MM.1S (cell line): ENCODE measurements around the gene SLC25A1.

ENCODE experiments used
- DNase-seq: peaks from one replicate; pipeline ENCODE4 v3.0.0-alpha.2; 2015
- H2AFZ ChIP-seq: fragments of 300-600 bp; sonication (generic); 2 replicates; pipeline ENCODE4 v1.6.0; 2016; ENCODE audit warnings: antibody characterized with exemption, low read length
- H3F3A ChIP-seq: fragments of 300-600 bp; sonication (generic); 2 replicates; pipeline ENCODE4 v1.6.1; 2016; ENCODE audit warnings: mild to moderate bottlenecking, antibody characterized with exemption, low read length, moderate library complexity, mixed read lengths; ENCODE audit not compliant: insufficient read depth
- H3K27ac ChIP-seq: fragments of 300-600 bp; sonication (generic); 2 replicates; pipeline ENCODE4 v1.5.1; 2016; ENCODE audit warnings: mild to moderate bottlenecking, low read length
- H3K27me3 ChIP-seq: fragments of 300-600 bp; sonication (generic); replicated peaks from 2 replicates; pipeline ENCODE4 v1.6.0; 2016; ENCODE audit warnings: low read length; ENCODE audit not compliant: insufficient read depth
- H3K36me3 ChIP-seq: fragments of 300-600 bp; sonication (generic); replicated peaks from 2 replicates; pipeline ENCODE4 v1.6.1; 2016; ENCODE audit warnings: mild to moderate bottlenecking, low read length, mixed read lengths; ENCODE audit not compliant: insufficient read depth
- H3K4me1 ChIP-seq: fragments of 300-600 bp; sonication (generic); 2 replicates; pipeline ENCODE4 v1.6.1; 2016; ENCODE audit warnings: low read length, mixed read lengths
- H3K4me2 ChIP-seq: fragments of 300-600 bp; sonication (generic); 2 replicates; pipeline ENCODE4 v1.6.0; 2016; ENCODE audit warnings: low read depth, low read length
- H3K4me3 ChIP-seq: fragments of 300-600 bp; sonication (generic); 2 replicates; pipeline ENCODE4 v1.5.1; 2016; ENCODE audit warnings: low read length, mixed read lengths
- H3K79me2 ChIP-seq: fragments of 300-600 bp; sonication (generic); 2 replicates; pipeline ENCODE4 v1.6.1; 2016; ENCODE audit warnings: mixed run types, low read length, mixed read lengths
- H3K9ac ChIP-seq: fragments of 300-600 bp; sonication (generic); 2 replicates; pipeline ENCODE4 v1.6.1; 2016; ENCODE audit warnings: low read length, mixed read lengths
- H3K9me2 ChIP-seq: fragments of 300-600 bp; sonication (generic); replicated peaks from 2 replicates; pipeline ENCODE4 v1.6.1; 2016; ENCODE audit warnings: mild to moderate bottlenecking, low read length, mixed read lengths; ENCODE audit not compliant: insufficient read depth
- H3K9me3 ChIP-seq: fragments of 300-600 bp; sonication (generic); replicated peaks from 2 replicates; pipeline ENCODE4 v1.6.1; 2016; ENCODE audit warnings: mild to moderate bottlenecking, low read length, mixed read lengths; ENCODE audit not compliant: insufficient read depth
- H4K20me1 ChIP-seq: fragments of 300-600 bp; sonication (generic); 2 replicates; pipeline ENCODE4 v1.6.1; 2016; ENCODE audit warnings: mild to moderate bottlenecking, low read length, moderate library complexity, mixed read lengths; ENCODE audit not compliant: insufficient read depth
- EZH2 ChIP-seq: fragments of 300-600 bp; sonication (generic); optimal IDR thresholded peaks from 2 replicates; pipeline ENCODE3; 2017; ENCODE audit warnings: low read depth, mild to moderate bottlenecking, antibody characterized with exemption, low read length, mixed read lengths
- EZH2phosphoT487 ChIP-seq: fragments of 300-600 bp; sonication (generic); IDR thresholded peaks from 2 replicates; pipeline ENCODE4 v1.6.1; 2018; ENCODE audit warnings: antibody characterized with exemption, low read length
- TF ChIP-seq, protein P1 (sequence below): fragments of 300-600 bp; sonication (generic); IDR thresholded peaks from 2 replicates; pipeline ENCODE4 v1.5.1; 2016; ENCODE audit warnings: antibody characterized with exemption, low read length, mixed read lengths

SLC25A1 gene

DNA sequence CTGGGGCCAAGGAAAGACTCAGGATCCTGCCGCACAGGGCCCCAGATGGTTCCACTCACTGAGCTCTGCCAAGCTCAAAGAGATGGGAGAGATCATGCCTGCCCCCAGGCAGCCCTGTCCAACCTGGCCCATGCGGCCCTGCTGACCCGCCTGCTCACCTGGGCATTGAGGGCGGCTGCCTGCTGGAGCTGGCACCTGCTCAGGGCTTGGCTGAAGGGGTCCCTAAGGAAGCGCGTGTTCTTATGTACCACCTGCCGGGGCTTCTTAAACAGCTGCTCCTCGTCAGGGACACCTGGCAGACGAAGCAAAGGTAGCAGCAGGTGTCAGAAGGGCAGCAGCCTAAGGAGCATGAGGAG is 39.6 kb downstream of the SLC25A1 start:
- H3K4me2 ChIP-seq = no peak overlapping the region
- H3F3A ChIP-seq = no peaks in the 10 kb centered on the region
- H4K20me1 ChIP-seq = no peaks in the 10 kb centered on the region
- no peaks in the 10 kb centered on the region for H3K27me3 ChIP-seq
- H3K27ac ChIP-seq = no peak overlapping the region
- TF ChIP-seq, protein P1, sequence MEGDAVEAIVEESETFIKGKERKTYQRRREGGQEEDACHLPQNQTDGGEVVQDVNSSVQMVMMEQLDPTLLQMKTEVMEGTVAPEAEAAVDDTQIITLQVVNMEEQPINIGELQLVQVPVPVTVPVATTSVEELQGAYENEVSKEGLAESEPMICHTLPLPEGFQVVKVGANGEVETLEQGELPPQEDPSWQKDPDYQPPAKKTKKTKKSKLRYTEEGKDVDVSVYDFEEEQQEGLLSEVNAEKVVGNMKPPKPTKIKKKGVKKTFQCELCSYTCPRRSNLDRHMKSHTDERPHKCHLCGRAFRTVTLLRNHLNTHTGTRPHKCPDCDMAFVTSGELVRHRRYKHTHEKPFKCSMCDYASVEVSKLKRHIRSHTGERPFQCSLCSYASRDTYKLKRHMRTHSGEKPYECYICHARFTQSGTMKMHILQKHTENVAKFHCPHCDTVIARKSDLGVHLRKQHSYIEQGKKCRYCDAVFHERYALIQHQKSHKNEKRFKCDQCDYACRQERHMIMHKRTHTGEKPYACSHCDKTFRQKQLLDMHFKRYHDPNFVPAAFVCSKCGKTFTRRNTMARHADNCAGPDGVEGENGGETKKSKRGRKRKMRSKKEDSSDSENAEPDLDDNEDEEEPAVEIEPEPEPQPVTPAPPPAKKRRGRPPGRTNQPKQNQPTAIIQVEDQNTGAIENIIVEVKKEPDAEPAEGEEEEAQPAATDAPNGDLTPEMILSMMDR = no peak
- TF ChIP-seq EZH2 (no peak), EZH2phosphoT487 (no peak)
- DNase-seq = no peak
- no peaks in the 10 kb centered on the region for H3K9me3 ChIP-seq
- H3K4me1 ChIP-seq = no peaks in the 10 kb centered on the region
- H3K9ac ChIP-seq = no peak overlapping the region
- H3K79me2 ChIP-seq = peaks cover 17% of the 10 kb centered on the region
- H2AFZ ChIP-seq = no peak overlapping the region
- H3K36me3 ChIP-seq = no peaks in the 10 kb centered on the region
- no peaks in the 10 kb centered on the region for H3K9me2 ChIP-seq
- H3K4me3 ChIP-seq = no peak overlapping the region

DNA sequence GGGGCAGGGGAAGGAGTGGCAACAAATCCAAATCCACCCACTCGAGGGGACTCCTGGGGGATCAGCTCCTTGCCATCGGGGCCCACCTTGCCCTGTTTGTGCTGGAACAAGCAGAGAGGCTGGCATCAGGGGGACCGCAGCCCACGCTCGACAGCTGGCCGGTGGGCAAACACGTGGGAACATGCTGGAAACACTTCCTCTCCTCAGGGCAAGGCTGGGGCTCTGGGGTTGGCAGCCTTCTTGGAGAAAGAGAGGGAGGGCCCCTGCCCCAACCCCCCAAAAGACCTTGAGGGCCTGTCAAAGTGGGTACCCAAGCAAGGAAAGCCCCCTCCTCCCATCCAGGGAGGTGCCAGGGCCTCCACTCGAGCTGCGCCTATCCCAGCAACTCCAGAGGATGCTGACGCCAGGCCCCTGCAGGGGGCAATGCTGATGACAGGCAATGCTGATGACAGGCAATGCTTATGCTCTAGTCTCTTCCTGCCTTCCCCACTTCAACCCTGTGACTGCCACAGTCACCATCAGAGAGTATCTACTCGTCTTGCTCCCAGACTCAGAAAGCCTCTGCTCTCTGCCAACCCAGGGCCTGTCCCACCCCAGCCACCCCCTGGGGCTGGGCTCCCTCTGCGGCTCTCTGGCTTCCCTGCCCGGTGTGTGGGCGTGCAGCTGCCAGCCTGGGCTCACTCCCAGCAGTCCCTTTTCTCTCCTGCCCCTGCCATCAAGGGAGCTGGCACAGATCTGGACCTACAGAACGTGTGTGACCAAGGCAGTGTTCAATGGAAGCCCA is 40.1 kb downstream of the SLC25A1 start:
- no peak overlapping the region for H2AFZ ChIP-seq
- H3F3A ChIP-seq = no peaks in the 10 kb centered on the region
- no peaks in the 10 kb centered on the region for H3K9me3 ChIP-seq
- H3K9ac ChIP-seq = no peak overlapping the region
- H3K9me2 ChIP-seq = no peaks in the 10 kb centered on the region
- H3K36me3 ChIP-seq = no peaks in the 10 kb centered on the region
- H3K79me2 ChIP-seq = peaks cover 11% of the 10 kb centered on the region
- no peak overlapping the region for H3K4me3 ChIP-seq
- no peaks in the 10 kb centered on the region for H3K27me3 ChIP-seq
- no peak overlapping the region for H3K4me2 ChIP-seq
- no peaks in the 10 kb centered on the region for H3K4me1 ChIP-seq
- H3K27ac ChIP-seq = no peak overlapping the region
- TF ChIP-seq, protein P1 = no peak
- TF ChIP-seq EZH2phosphoT487 = no peak
- no peak for TF ChIP-seq EZH2
- DNase-seq = no peak
- no peaks in the 10 kb centered on the region for H4K20me1 ChIP-seq

DNA sequence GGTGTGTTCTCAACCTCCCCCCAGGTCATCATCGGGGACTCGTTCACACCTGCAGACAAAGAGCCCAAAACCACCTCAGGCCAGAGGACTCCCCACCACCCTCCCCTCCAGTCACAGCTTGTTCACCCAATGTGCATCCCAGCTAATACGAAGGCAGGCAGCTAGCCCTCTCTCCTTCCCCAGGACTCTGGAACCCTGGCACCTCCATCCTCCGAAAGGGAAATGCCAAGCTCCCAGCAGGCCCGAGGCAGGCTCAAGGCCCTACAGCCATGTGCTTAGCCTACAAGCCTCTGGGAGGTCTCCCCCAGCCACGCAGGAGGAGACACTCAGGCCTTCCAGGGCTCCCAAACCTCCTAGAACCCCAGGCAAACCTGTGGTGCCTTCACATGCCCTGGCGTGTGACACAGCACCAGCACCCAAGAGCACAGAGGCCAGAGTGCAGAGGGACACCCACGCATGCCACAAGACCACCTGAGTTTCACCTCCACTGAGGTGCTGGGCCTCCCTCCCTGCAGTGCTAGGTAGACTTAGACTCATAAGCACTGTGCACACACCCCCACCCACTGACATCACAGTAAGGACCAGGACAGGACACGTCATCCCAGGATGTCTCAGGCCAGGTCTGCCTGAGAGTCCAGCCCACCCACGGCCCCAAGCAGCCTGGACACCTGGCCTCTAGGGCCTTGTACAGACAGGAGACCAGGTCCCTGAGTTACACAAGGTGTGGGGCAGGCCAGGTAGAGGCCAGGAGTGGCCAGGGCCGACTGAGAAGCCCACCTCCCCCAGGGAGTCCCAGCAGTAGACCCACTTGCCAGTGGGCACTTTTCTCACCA is 40.9 kb downstream of the SLC25A1 start:
- Histone ChIP-seq H3K4me1 (no peaks in the 10 kb centered on the region), H3K9me3 (no peaks in the 10 kb centered on the region), H3F3A (no peaks in the 10 kb centered on the region), H3K27me3 (no peaks in the 10 kb centered on the region), H3K4me2 (no peak overlapping the region), H3K36me3 (no peaks in the 10 kb centered on the region), H4K20me1 (no peaks in the 10 kb centered on the region), H3K9ac (no peak overlapping the region), H3K79me2 (peaks cover 6% of the 10 kb centered on the region; the same call in 1 of the 2 replicates), H3K27ac (no peak overlapping the region), H3K9me2 (no peaks in the 10 kb centered on the region), H3K4me3 (no peak overlapping the region), H2AFZ (no peak overlapping the region)
- TF ChIP-seq EZH2phosphoT487 = no peak
- TF ChIP-seq, protein P1 = no peak
- no peak for TF ChIP-seq EZH2
- DNase-seq = no peak
